NCI-H2171 treated with DMSO at 0.1 percent for 48 hours (cell line): ENCODE results near the gene DCBLD2.
"Not testable (repeated sequence)": the region's sequence is repeated elsewhere in the genome, so short reads cannot be mapped to it uniquely, and the experiment has no call there.

Experiments
- DNase-seq: peaks from one replicate; lab custom pipeline; 2025; lab: John Stamatoyannopoulos, UW

The DCBLD2 gene

GRCh38 chr3:98890965-98891910 is 10.3 kb downstream of the DCBLD2 start:
- DNase-seq: no peak

GRCh38 chr3:98890181-98890835 is 11.2 kb downstream of the DCBLD2 start:
- no peak for DNase-seq

DNA sequence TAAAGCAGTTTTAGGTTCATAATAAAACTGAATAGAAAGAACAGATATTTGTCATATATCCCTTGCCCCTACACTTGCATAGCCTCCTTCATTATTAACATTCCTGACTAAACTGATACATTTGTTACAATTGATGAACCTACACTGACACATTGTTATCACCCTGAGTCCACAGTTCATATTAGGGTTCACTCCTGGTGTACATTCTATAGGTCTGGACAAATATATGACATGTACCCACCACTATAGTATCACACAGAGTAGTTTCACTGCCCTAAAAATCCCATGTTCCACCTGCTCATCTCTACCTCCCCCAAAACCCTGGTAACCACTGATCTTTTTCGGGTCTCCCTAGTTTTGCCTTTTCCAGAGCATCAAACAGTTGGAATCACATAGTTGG is 13.8 kb downstream of the DCBLD2 start:
- no peak for DNase-seq

- no peak for DNase-seq
Measured at GRCh38 chr3:98886525-98886924, 15.0 kb downstream of the DCBLD2 start.

DNA sequence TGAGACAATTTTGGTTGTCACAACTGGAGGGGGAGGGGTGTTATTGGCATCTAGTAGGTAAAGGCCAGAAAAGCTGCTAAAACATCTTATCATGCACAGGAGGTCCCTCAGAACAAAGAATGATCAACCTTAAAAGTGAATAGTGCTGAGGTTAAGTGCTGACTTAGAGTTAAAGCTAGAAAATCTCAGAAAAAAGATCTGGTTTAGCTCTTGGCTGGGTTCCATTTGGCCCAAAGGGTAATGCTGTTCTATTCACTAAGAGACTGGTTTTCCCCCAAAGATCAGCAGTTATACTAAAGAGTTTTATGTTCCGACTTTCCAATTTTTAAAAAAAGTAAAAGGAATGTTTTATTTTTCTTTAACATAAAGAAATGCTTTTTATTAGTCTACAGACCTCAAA is 15.6 kb downstream of the DCBLD2 start:
- DNase-seq: no peak

- DNase-seq: peak; percentile 14
Measured at GRCh38 chr3:98884675-98885371, 16.7 kb downstream of the DCBLD2 start.

DNA sequence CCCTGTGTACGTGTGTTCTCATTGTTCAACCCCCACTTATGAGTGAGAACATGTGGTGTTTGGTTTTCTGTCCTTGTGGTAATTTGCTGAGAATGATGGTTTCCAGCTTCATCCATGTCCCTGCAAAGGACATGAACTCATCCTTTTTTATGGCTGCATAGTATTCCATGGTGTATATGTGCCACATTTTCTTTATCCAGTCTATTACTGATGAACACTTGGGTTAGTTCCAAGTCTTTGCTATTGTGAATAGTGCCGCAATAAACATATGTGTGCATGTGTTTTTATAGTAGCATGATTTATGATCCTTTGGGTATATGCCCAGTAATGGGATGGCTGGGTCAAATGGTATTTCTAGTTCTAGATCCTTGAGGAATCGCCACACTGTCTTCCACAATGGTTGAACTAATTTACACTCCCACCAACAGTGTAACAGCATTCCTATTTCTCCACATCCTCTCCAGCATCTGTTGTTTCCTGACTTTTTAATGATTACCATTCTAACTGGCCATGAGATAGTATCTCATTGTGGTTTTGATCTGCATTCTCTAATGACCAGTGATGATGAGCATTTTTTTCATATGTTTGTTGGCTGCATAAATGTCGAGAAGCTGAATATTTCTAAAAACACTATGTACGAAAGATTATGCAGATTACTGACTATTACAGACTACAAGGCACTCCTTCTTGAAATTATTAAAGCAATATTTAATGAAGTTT is 18.7 kb downstream of the DCBLD2 start:
- not testable (repeated sequence) for DNase-seq

DNA sequence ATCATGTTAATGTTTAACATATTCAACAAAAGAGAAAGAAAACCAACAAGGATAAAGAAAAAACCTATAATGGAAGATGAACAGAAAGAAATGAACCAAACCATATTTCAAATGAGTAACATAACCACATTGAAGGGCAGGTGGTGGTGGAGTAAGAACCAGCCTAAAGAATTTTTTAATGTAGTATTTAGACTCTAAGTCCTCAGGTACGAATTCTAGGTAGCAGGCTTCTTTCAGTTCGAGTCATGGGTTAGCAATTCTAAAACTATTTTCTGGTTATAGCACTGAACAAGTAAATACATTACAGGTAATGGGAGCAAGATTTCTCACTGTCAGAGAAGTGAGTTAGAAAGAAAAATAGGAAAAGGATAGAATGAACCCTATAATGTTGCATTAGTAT is 24.4 kb downstream of the DCBLD2 start:
- no peak for DNase-seq

DNA sequence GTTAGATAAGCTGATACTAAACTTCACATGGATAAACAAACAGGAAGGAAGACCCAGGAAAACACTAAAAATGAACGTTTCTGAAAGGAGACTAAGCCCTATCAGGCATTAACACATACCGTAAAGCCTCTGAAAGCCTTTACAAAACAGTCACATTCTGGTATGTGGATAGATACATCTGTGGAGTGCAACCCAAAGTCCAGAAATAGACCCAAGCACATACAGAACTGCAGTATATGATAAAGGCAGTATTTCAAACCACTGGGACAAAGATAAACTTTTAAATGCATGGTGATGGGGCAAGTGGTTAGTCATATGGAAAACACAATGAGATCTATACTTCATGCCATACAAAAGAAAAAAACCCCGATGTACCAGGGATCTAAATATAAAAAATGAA is 26.0 kb downstream of the DCBLD2 start:
- no peak for DNase-seq

DNA sequence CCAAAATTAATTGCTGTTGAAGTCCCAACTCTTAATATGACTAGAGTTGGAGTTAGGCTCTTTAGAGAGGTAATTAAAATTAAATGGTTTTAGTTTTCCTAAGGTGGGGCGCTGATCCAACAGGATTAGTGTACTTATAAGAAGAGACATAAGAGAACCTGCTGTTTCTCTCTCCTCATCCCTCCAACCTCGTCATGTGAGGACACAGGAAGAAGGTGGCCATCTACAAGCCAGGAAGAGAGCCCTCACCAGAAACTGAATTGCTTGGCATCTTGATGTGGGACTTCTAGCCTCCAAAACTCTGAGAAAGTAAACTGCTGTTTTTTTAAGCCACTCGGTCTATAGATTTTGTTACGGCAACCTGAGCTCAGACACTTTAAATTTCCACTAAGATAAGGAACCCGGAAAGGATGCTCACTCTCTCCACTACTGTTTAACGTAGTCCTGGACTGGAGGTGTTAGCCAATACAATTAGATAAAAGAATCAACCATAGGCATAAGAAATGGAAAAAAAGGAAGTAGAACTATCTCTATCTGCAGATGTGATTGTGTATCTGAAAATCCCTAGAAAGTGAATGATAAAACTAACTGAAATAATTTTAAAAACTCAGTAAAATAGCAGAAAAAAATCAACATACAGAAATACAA is 26.8 kb downstream of the DCBLD2 start:
- no peak for DNase-seq

DNA sequence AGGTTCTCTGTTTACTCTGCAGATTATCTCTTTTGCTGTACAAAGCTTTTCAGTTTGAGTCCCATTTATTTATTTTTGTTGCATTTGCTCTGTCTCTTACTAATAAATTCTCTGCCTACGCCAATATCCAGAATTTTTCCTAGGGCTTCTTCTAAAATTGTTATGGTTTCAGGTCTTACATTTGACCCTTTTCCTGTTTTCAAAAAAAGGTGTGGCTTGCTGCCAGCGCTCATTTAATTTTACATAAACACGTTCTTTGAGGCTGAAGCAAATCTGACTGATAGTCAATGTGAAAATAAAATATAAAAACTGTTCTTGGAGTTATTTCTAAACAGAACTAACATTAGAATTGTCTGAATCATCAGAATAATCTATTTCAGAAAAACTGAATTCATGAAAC is 32.1 kb downstream of the DCBLD2 start:
- no peak for DNase-seq

DNA sequence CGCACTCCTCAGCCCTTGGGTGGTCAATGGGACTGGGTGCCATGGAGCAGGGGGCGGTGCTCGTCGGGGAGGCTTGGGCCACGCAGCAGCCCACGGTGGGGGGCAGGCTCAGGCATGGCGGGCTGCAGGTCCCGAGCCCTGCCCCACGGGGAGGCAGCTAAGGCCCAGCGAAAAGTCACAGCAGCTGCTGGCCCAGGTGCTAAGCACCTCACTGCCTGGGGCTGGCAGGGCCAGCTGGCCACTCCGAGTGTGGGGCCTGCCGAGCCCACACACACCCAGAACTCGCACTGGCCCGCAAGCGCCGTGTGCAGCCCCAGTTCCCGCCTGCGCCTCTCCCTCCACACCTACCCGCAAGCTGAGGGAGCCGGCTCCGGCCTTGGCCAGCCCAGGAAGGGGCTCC is 43.5 kb downstream of the DCBLD2 start:
- not testable (repeated sequence) for DNase-seq

GRCh38 chr3:98857258-98857657 is 44.2 kb downstream of the DCBLD2 start:
- DNase-seq: not testable (repeated sequence)

DNA sequence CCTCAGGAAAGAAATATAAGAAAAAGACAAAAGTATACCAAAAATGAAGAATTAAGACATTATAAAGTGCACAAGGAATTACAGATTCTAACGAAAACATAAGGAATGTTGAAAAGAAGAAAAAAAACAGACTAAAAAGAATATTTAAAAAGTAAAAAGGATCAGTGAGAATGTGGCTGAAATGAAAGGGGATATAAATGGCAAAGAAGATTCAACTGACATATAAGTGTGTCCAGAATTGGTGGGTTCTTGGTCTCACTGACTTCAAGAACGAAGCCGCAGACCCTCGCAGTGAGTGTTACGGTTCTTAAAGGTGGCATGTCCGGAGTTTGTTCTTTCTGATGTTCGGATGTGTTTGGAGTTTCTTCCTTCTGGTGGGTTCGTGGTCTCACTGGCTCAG is 44.8 kb downstream of the DCBLD2 start:
- DNase-seq: no peak

DNA sequence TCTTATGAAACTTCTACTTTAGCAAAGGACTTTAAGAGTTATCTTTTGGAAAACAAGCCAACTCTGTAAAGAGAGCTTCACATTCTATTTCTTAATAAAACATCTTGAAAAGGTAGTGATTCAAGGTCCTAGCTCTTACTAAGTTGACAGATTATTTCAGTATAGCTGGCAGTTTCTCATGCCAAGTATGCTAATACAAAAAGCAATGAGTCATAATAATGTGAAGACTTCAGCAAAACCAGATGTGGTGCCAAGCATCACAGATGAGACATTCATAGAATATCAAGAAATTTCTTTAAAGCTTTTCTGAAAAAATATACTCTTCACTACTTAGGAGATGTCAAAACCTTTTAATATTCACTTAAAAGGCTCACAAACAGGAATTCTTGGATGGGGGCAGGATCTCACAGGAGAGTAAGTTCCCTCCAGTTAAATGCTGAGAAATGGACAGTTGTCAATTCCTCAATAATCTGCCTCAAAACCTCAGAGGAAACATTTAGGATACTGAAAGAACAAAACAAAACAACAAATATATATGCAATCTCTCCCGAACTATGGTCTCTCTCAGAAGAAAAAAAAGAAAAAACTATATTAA is 45.6 kb downstream of the DCBLD2 start:
- DNase-seq: no peak

GRCh38 chr3:98848108-98848507 is 53.4 kb downstream of the DCBLD2 start:
- DNase-seq: no peak

DNA sequence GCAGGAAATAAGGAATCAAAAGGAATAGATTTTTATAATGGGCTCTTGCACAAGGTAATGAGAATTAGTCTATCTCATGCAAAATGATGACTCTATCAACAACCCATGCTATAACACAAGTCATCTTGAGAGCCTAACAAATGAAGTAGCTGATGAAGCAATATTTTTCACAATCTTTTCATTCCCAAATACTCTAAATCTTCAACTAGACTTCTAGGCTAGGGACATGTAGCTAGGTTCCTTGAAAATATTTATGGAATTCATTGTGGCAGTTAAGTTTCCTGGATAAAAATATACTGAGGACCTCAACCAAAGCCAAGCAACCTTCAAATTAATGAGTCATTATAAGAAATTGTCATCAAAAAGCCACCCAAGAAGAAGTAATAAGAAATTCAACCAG is 55.4 kb downstream of the DCBLD2 start:
- no peak for DNase-seq

- DNase-seq: no peak
Measured at GRCh38 chr3:98843266-98843959, 58.1 kb downstream of the DCBLD2 start.

GRCh38 chr3:98839846-98840245 is 61.6 kb downstream of the DCBLD2 start:
- no peak for DNase-seq

DNA sequence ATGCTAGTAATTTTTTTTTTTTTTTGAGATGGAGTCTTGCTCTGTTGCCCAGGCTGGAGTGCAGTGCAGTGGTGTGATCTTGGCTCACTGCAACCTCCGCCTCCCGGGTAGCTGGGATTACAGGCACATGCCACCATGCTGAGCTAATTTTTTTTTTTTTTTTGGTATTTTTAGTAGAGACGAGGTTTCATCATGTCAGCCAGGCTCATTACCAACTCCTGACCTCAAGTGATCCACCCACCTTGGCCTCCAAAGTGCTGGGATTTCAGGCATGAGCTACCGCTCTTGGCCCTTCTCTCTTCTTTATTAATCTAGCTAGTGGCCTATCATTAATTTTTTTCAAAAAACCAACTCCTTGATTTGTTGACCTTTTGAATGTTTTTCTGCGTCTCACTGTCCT is 70.4 kb downstream of the DCBLD2 start:
- not testable (repeated sequence) for DNase-seq
